SU-DHL-6 (cell line): ENCODE data around the gene SCGN.

Experiments used
- CTCF ChIP-seq: fragments of 200-600 bp; sonication (generic); IDR thresholded peaks from one replicate; pipeline ENCODE4 v1.5.1; 2017; ENCODE audit warnings: antibody characterized with exemption, mild to moderate bottlenecking, low read length, moderate library complexity; ENCODE audit not compliant: insufficient read depth, poor library complexity, severe bottlenecking
- EZH2phosphoT487 ChIP-seq: fragments of 200-600 bp; sonication (generic), shearing (Covaris generic); conservative IDR thresholded peaks from 2 replicates; pipeline ENCODE4 v1.6.1; 2018; ENCODE audit warnings: mild to moderate bottlenecking, antibody characterized with exemption, low read length, moderate library complexity, mixed read lengths

DNA sequence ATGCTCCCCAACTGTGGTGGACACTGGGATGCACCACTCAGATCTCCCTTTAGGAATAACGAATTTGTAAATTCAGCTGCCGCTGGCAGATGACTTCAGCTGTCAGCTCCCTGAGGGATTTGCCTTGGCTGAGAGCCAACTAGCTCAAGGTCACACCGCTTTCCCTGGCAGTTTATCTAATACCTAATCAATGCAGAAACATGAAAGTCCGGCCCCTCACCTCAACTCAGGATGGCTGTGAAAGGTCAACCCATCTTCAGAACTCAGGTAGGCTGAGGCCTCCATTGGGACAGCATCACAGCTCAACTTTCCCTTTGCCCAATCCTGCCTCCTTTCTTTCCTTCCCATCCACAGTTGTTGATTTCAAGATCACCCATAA, 22.8 kb upstream of the SCGN start:
- TF ChIP-seq CTCF (no peak), EZH2phosphoT487 (no peak)
